Mesodermal cell (in vitro differentiated cells): ENCODE results near the gene TMEM163.
A peak's percentile ranks its signal among the peaks of the same experiment; 100 is the strongest.

ENCODE experiments used
- H3K27ac ChIP-seq: 2 replicates; pipeline ENCODE4 v1.7.0; 2013; ENCODE audit warnings: mild to moderate bottlenecking, low read depth, low read length, moderate library complexity; ENCODE audit not compliant: severe bottlenecking
- H3K36me3 ChIP-seq: 2 replicates; pipeline ENCODE4 v1.7.1; 2013; ENCODE audit warnings: mild to moderate bottlenecking, low read length, moderate library complexity; ENCODE audit not compliant: control insufficient read depth, insufficient read depth
- H3K4me1 ChIP-seq: one replicate; pipeline ENCODE4 v1.7.1; 2013; ENCODE audit warnings: mild to moderate bottlenecking, low read length; ENCODE audit not compliant: insufficient read depth, control insufficient read depth, poor library complexity, severe bottlenecking
- H3K4me3 ChIP-seq: 2 replicates; pipeline ENCODE4 v1.7.0; 2013; ENCODE audit warnings: low read length, control low read depth, mild to moderate bottlenecking; ENCODE audit not compliant: insufficient read depth, poor library complexity, severe bottlenecking; ENCODE audit errors: extremely low read depth
- H3K9me3 ChIP-seq: 2 replicates; pipeline ENCODE4 v1.7.1; 2013; ENCODE audit warnings: mild to moderate bottlenecking, low read length, moderate library complexity; ENCODE audit not compliant: control insufficient read depth
- WGBS, 2 experiments: methylation state at CpG; one replicate each; pipeline ENCODE4 v1.1.5; 2013; ENCODE audit warnings: missing lambda C conversion rate in 2 of 2; ENCODE audit not compliant: insufficient coverage in 2 of 2; 5-methylcytosine and 5-hydroxymethylcytosine counted together

Gene TMEM163

DNA sequence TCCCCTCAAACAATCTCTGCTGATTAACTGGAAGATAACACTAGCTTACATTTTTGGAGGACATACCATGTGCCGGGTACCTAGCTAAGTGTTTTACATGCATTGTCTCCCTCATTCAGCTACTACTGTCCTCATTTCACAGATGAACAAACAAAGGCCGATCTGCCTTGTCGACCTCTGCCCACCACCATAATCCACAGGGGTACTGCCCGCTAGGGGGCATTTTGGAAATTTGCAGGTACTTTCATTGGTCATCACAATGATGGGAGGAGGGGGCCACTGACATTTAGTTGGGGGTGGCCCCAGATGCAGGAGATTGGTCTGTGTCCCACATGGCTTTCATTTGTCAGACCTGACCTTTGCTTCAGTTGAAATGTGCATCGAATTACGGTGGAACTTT is 3.9 kb upstream of the TMEM163 start:
- Histone ChIP-seq H3K9me3 (no peaks in the 10 kb centered on the region), H3K27ac (no peak overlapping the region), H3K4me3 (no peak overlapping the region), H3K36me3 (no peaks in the 10 kb centered on the region), H3K4me1 (peaks cover 4% of the 10 kb centered on the region)
- 73 to 90% methylated on average over 1 to 4 of the region's 6 CpGs for WGBS, 2 experiments

DNA sequence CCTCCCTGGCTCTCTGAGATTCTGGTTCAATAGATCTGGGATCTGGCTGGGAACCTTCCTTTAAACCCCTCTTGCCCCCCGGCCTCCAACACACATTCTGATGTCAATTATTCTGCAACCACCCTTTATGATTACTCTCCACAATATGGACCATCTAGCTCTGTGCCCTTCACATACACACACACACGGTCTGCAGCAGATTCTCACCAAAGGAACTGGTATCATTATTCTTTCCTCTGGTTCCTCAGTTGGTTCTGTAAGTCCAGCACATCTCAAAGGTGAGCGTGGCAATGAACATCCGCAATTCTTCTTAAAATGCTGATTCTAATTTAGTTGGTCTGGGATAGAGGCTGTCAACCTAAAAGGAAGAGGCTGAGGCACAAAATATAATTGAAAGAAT is 2.8 kb upstream of the TMEM163 start:
- WGBS, 2 experiments = 79 to 98% methylated on average over 3 to 4 of the region's 4 CpGs
- no peak overlapping the region for H3K27ac ChIP-seq
- no peak overlapping the region for H3K4me3 ChIP-seq
- H3K4me1 ChIP-seq = no peaks in the 10 kb centered on the region
- no peaks in the 10 kb centered on the region for H3K9me3 ChIP-seq
- no peaks in the 10 kb centered on the region for H3K36me3 ChIP-seq

DNA sequence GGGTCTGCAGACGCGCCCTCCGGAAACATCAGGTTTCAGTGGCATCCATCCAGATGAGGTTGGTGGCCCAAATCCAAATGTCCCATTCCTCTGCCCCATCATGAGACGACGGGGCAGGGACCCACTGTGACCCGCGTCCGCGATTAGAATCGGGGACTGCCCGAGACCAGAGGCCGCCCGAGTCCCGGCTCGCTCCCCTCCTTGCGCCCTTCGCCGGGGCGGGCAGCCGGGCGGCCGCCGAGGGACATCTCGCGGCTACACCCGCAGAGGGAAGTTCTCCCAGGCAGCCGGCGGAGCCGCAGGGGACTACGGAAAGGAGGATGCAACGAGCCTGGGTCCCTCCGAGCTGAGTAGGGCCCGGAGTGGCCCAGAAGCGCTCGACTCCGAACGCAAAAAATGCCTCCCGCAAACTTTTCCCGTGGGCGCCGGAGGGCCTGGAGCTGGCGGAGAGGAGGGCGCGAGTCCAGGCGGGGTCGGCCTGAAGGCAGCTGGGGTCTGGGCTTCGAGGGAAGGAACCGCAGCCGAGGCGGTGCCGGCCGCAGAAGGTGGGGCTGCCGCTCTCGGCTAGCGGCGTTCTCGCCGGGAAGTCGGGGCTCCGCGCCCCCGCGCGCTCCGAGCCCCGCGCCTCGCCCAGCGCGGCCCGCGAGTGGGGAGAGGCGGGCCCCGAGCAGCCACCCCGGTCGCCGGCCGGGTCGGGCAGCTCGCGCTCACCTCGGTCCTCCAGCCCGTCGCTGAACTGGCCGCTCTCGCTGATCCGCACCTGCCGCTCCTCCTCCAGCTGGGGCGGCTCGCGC is 580 bp downstream of the TMEM163 start:
- no peaks in the 10 kb centered on the region for H3K36me3 ChIP-seq
- peak overlapping the region; percentile 26 for H3K4me3 ChIP-seq
- H3K27ac ChIP-seq = no peak overlapping the region
- no peaks in the 10 kb centered on the region for H3K4me1 ChIP-seq
- H3K9me3 ChIP-seq = no peaks in the 10 kb centered on the region
- WGBS, 2 experiments = 0% methylated on average over 54 to 85 of the region's 91 CpGs

DNA sequence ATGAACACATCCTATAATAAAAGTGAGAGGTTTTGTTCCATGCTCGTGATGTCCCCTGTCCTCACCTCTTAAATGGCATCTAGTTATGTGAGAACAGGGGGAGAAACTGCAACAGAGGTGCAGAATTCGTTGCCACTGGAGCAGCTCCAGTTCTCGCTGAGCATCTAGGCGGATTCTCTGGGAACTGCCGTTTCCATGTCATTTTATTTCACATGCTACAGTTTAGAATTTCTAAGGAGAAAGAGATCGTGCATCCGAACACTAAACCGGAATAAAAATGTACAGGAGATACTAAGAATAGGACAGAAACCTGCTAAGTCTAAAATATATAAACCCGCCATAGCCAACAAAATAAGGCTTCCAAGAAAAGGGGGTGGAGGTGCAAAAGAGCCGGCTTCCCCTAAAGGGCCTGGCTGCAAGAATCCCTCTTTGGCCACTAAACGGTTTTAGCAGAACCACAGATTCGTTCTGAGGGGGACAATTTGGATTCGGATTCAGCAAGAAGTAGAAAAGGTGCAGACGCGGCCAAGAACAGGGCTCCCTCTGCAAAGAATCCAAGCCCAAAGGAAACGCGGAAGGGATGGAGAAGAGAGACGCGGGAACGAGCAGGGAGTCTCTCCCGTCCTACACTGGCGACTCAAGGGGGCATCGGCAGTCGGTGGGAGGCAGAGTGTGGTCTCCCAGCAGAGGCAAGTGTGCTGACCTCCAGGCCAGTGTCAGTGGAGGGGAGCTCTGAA is 1.3 kb downstream of the TMEM163 start:
- WGBS, 2 experiments = 8 to 16% methylated on average over 16 to 19 of the region's 24 CpGs
- Histone ChIP-seq H3K4me1 (no peaks in the 10 kb centered on the region), H3K4me3 (peak overlapping the region; percentile 26), H3K9me3 (no peaks in the 10 kb centered on the region), H3K36me3 (no peaks in the 10 kb centered on the region), H3K27ac (no peak overlapping the region)

DNA sequence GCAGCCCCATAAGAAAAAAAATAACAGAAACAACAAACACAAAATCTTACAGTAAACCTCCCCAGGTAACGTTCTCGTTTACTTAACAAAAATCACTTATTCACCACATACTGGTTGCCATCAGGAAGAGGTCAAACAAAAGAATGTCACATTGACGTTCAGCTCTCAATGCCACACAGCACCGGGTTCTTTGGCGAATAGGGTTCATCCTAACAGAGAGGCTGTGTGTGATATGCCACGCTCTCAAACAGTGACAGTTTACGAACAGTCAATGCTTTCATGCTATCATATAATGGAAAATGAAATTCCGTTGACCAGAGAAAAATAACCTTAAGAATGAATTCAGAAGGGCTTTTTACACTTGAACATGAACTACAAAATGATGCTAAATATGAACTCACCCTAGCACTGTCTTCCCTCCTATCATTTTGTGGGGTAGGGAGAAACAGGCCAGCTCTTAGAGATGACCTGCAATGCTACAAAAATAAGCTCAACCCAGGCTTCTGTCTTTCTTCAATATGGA is 2.0 kb downstream of the TMEM163 start:
- no peak overlapping the region for H3K27ac ChIP-seq
- WGBS, 2 experiments = 67 to 69% methylated on average over 5 to 7 of the region's 8 CpGs
- H3K36me3 ChIP-seq = no peaks in the 10 kb centered on the region
- no peaks in the 10 kb centered on the region for H3K4me1 ChIP-seq
- H3K4me3 ChIP-seq = no peak overlapping the region
- H3K9me3 ChIP-seq = no peaks in the 10 kb centered on the region

DNA sequence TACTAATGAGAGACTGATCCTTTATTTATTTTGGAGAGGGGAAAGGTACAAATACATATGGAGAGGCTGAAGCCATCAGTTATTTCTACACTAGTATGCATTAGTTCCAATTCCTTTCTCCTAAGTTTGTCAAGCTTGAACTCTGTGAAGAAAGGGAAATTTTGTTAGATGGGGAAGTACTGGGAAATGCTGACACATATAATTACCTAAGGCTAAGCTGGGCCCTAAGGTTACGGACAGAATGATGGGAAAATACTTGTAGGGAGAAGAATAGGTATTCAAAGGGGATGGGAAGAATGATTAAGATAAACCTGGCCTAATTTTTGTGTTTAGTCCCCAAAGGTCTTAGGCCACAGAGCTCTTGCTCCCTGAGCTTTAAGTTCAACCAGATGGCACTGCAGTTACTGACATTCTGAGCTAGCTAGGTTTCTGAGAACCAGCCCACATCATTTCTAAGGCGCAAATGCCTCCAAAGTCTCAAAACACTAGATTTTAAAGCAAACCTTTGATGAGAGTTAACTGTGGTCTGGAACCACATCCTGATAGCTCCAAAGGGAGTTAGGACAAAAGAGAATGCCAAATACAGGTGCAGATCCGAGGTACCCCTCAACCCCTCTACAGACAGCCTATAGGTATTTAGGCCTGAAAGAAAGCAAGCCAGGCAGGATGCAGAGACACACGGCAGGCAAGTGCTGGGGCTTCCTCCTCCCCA is 2.7 kb downstream of the TMEM163 start:
- WGBS, 2 experiments = 72 to 83% methylated on average over 1 to 2 of the region's 4 CpGs
- Histone ChIP-seq H3K27ac (no peak overlapping the region), H3K4me1 (no peaks in the 10 kb centered on the region), H3K36me3 (no peaks in the 10 kb centered on the region), H3K9me3 (no peaks in the 10 kb centered on the region), H3K4me3 (no peak overlapping the region)

DNA sequence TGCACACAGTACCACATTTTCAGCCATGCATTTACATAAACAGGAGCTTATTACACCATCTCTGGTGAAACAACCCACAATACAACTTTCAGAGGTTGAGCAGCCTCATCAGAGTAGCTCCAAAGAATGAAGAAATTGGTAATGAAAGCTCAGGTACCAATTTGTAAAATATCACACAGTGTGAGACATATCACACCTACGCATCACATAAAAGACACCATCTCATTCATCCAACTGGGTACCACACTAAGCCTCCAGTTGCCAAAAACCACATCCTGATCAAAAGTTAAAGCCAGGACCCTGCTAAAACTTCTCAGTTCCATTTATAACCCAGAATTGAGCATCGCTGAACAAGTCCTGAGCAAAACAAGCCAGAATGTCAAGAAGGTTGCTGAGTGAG is 4.6 kb downstream of the TMEM163 start:
- H3K4me1 ChIP-seq = no peaks in the 10 kb centered on the region
- no peaks in the 10 kb centered on the region for H3K9me3 ChIP-seq
- H3K27ac ChIP-seq = no peak overlapping the region
- 100% methylated on average over 1 to 2 of the region's 2 CpGs for WGBS, 2 experiments
- H3K4me3 ChIP-seq = no peak overlapping the region
- no peaks in the 10 kb centered on the region for H3K36me3 ChIP-seq

DNA sequence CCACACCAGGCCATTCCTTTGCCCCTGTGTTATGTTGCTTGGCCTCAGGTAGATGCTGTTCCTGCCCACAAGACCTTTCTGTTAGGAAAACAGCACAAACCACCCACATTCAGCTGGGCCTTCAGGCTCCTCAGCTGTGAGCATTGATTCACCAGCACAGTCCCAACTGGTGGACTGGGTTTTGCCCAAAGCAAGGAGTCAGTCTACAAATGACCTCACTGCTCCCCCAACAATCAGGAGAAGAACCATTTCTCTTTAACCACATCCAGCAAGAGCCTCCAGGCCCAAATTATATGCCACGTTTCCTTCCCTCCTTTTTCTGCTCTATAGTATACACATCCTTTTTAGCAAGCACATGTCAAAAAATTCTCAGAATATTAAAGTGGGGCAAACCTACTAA is 5.2 kb downstream of the TMEM163 start:
- Histone ChIP-seq H3K27ac (no peak overlapping the region), H3K4me1 (no peaks in the 10 kb centered on the region)
- 78 to 100% methylated on average over 1 of the region's 1 CpG for WGBS, 2 experiments

DNA sequence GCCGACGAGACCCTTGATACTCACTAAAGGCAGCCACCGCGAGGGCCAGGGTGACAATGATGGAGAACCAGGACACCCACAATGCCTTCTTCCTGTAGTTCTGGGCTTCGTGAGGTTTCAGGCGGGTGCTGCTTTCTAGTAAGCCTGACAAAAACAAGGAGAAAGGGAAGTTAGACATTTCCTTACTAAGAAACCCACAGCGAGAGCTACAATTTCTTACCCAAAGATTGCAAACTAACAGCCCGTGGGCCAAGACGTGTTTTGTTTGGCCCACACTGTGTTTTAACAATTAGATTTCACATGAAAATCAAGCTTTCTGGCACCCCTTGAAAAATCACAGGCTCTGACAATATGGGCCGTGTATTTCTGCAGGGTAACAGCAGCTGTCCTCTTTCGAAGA is 5.6 kb downstream of the TMEM163 start:
- H3K4me1 ChIP-seq = no peaks in the 10 kb centered on the region
- WGBS, 2 experiments = 86 to 91% methylated on average over 9 of the region's 11 CpGs
- no peak overlapping the region for H3K4me3 ChIP-seq
- H3K36me3 ChIP-seq = no peaks in the 10 kb centered on the region
- H3K27ac ChIP-seq = no peak overlapping the region
- H3K9me3 ChIP-seq = no peaks in the 10 kb centered on the region

More for the DNA sequence above, 5.2 kb downstream of the TMEM163 start:
- Histone ChIP-seq H3K36me3 (no peaks in the 10 kb centered on the region), H3K4me3 (no peak overlapping the region), H3K9me3 (no peaks in the 10 kb centered on the region)

DNA sequence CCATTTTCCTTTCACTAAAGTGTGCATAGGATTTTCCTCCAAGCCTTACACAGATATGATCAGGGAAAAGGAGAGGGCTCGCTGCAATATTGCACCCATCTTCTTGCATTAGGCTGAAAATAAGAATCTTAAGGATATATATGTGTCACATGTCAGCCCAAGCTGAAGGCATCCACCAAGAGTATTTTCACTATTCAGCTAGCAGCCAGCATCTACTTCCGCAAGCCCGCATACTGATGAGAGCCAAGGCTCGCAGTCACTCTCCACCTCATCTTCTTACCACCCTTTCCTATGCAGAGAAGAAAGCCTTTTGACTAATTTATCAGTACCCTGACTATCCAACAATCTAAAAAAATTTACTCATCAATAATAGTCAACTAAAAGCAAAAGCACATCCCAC is 6.1 kb downstream of the TMEM163 start:
- Histone ChIP-seq H3K36me3 (no peaks in the 10 kb centered on the region), H3K4me1 (no peaks in the 10 kb centered on the region), H3K9me3 (no peaks in the 10 kb centered on the region), H3K4me3 (no peak overlapping the region), H3K27ac (no peak overlapping the region)
- WGBS, 2 experiments = 80 to 96% methylated on average over 2 to 3 of the region's 4 CpGs
